ENCODE measurements around the gene ENO4.

ENO4 gene

DNA sequence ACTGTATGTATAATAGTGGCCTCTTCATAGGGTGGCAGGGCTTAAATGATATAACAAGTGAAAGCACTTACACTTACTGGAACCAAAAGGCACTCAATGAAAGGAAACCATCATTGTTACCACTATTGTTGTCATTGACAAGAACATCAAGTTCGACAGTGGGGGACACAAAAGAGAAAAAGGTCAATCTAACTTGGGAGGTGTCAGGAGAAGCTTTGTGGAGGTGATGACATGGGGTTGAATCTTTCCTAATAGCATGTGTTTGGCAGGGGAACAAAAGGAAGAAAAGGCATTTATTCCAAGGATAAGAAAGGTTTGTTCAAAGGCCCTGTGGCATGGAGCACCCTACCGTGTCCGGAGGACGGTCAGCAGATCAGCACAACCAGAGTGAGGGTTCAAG lies 18.2 kb upstream of the ENO4 start:
- no peak for DNase-seq (ENCODE audit: low spot score)

- DNase-seq (ENCODE audit: low spot score): no peak
These were observed 17.5 kb upstream of the ENO4 start for GRCh38 chr10:116831790-116832189.

DNA sequence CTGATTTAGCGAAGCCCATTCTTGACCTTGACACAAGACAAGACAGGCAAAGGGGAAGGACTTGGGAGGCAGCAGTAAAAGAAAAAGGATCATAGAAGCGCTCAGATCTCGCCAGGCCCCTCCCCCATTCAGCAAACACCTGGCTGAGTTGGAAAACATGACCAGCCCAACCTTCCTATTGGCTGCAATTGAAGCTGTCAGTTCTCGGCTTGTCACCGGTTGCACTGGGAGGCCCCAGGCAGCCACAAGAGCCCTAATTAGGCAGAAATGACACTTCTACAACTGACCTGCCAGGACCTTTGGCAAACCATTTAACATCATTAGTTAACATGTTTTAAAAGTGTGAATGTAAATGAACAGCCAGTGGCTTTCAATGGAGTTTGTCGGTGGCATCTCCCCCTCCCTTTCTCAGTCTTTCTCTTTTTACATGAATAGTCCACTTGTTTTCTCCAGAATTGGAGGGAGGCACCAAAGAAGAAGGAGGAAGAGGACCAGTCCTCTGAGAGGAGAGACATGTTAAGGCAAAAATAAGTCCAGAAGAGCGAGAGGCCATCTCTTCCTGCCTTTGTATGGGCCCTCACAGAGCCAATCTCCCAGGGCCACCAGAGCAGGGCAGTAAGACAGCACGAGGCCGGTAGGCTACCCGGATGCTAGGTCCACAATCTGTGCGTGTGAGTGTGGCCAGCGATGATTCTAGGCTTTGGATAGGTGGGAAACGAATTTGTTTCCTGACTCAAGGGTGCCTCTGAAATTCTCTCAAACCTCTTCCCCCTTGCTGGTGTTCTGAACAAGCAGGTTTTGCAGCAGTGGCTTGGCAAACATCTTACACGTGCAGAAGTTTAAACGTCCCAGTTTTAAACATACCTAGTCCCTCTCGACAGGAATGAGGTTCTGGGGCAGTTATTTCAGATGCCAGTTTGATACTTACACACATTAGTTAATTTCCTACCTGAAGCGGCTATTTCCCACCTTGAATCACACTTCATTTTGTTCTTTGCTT lies 15.0 kb upstream of the ENO4 start:
- DNase-seq (ENCODE audit: low spot score): no peak

DNA sequence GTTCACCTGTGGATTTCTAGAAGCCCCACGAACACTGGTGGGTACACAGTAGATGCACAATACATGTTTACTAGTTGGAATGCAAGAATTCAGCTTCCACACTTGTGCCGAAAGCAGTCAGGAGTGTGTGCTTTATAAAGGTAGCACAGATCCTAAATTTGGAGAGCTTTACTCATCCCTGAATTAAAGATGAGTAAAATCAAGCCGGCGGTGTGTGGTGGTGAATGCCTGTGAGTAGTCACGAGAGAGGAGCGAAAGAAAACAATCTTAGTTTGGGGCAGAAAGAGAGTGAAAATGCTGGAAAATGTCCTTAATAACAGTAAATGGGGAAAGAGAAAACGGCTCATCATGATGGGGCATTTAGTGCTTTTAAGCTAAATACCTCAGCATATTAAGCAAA lies 13.6 kb upstream of the ENO4 start:
- DNase-seq (ENCODE audit: low spot score): no peak

- DNase-seq (ENCODE audit: low spot score): no peak
These were observed 13.2 kb upstream of the ENO4 start for GRCh38 chr10:116836083-116836482.

DNA sequence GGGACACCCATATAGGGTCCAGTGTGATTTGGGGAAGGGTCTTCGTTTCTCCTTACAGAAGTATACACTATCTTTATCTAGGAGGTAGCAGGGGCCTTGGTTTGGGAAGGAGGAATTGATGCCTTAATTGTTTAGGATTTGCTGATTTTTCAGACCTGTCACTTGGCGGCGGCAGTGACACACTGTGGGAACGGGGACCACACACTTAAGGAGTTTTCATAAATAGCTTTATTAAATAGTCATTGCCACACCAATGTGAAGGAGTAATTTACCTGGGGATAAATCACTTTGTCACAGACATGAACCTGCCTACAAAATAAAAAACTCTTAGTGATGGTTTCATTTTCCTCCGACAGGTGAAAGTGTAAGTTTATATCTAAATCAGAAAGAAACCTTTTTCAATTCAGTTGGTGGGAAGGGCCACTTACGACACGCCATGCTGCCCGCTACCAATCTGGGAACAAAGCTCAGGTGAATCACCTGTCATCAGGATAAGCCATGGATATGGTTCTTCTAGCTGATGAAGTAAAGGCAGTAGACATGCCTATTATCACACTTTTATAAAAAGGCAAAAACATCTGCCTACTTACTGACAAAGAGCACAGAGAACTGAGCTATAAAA lies 12.3 kb upstream of the ENO4 start:
- DNase-seq (ENCODE audit: low spot score): no peak

DNA sequence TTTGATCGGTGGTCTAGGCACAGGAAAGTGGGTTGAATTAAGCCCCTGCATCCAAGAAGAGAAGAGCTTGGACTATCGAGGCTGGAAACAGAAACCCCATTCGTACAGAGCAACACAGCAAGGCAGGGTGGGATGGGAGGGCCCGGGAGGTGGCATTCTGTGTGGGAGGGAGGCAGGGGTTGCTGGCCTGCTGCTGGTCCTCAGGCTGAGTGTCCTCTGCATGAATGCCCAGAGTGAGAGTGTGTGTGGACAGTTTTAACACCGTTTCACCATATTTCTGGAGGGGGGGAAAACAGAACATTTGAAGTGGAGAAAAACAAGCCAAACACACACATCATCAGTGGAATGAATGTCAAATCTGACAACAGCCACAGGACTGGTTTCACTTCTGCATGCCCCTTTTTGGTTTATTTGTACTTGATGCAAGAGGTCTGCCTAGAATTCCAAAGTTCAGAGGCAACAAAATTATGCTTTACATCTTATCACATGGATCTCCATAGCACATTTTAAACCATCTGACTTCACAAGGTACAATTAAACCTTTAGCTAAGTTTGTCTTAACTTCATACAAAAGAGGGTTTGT lies 11.1 kb upstream of the ENO4 start:
- DNase-seq (ENCODE audit: low spot score): peak; percentile 21

- no peak for DNase-seq (ENCODE audit: low spot score)
These were observed 8.8 kb upstream of the ENO4 start for GRCh38 chr10:116840389-116841075.

DNA sequence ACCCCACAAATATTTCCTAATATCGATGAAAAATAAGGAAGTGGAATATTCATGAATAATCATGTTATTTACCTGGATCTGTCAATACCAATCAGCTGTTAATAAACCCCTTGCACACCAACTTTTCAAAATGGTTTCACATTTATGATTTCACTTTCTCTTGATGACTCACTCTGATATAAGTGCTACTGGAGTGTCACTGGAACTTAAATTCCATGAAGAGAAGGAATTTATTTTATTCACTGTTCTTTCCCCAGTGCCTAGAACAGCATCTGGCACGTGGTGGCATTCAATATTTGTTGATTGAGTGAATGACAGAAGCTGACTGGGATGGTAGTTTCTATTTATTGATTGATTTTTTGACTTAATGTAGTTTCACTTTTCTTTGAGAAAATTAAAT lies 3.5 kb upstream of the ENO4 start:
- no peak for DNase-seq (ENCODE audit: low spot score)

- DNase-seq (ENCODE audit: low spot score): no peak
These were observed 1.0 kb upstream of the ENO4 start for GRCh38 chr10:116848032-116848943.

DNA sequence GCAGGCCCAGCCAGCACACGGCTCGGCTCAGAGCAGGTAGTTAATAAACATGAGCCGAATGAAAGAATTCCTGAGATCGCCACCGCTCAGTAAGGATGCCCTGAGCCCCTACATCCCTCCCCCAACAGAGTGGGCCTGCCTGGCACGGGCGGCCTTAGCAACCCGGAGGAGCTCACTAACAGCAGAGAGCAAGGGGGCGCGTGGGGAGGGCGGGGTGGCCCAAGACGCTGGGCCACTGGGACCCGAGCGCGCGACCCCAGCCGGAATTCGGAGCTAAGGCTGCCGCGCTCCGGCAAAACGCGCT lies 403 bp upstream of the ENO4 start:
- no peak for DNase-seq (ENCODE audit: low spot score)

DNA sequence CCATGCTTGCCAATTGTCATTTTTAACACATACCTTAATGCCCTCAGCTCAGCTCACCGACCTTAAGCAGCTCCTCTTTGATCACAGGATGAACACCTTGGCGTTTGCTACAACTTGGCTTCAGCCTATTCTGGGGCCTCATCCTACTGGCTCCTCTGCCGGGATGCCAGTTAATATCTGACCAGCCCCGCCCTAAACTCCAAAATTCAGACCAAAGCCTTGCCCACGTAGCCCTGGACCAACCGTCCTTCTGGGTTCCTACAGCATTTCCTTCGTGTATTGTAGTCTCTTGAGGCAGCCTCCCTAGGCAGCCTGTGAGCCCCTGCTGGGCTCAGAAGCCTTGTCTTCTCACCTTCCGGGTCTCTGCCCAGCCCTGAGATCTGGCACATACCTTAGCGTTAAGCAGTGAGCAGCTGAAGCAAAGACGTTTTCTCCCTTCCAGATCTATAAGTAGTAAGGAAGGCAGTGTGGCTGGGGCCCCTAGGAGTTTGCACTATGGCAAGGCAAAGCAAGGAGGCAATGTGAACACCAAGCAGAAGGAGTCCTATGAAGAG lies 836 bp downstream of the ENO4 start:
- DNase-seq (ENCODE audit: low spot score): no peak

DNA sequence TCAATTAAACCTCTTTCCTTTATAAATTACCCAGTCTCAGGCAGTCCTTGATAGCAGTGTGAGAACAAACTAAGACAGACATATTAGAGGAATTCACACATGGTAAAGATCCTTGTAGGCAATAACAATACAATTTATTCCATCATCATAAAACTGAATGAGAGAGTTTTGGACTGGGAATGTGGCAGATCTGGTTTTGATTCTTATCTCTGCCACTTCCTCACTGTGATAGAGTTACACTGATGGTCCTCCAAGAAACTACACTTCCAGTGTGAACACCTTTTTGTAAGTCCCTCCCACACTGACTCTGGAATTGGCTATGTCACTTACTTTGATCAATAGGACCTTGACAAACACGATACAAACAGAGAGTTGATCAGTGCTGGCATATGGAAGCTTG lies 2.9 kb downstream of the ENO4 start:
- DNase-seq (ENCODE audit: low spot score): no peak

DNA sequence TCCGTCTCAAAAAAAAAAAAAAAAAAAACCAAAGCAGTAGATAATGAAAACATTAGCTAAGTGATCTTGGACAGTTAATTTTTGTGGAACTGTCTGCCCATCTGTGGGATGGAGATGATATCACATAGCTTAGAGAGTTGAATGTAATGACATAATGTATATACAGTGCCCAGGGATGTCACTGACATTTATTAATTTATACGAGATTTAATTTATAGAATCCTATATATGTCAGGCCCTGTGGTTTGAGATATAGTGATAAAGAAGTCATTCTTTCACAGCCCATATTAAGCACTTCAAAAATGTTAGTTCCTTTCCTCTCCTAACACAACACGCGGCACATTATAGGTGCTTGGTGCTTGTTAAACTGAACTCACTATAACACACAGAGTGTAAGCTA lies 4.0 kb downstream of the ENO4 start:
- no peak for DNase-seq (ENCODE audit: low spot score)

DNA sequence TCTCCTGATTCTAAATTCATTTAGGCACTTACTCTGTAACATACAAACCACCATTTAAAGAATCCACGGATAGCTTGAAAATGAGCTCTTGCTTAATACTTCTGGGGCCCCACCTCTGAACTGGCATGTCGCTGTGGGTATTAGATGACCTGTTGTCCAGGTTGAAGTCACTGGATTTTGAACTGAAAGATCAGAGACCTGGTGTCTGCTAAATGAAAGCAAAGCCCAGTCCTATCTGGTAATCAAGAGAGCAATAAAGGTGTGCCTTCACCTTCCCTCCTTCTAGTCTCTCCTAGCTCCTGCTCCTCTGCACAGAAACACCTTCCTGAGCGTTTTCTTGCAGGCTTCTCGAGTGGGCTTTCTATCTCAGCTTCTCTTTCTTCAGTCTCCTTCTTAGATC lies 4.4 kb downstream of the ENO4 start:
- no peak for DNase-seq (ENCODE audit: low spot score)

GRCh38 chr10:116857156-116857555 lies 7.9 kb downstream of the ENO4 start:
- DNase-seq (ENCODE audit: low spot score): no peak

DNA sequence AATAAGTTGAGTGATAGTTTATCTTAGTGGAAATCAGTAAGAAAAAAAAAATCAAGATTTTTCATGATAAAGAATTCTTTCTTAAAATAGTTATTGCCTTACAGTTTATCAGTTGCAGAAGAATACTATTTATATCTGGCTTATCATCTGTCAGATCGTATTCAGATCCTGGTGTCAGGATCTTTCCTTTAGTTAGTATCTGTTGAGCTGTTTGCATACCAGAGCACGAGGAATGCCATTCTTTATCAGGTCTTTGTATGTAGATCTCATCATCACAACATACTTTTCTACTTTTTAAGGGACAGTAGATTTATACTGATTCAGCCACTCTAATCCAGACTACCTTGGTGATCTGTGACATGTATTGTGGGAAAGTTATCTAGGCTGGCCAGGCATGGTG lies 12.5 kb downstream of the ENO4 start:
- no peak for DNase-seq (ENCODE audit: low spot score)

- no peak for DNase-seq (ENCODE audit: low spot score)
These were observed 15.1 kb downstream of the ENO4 start for GRCh38 chr10:116864436-116864835.

DNA sequence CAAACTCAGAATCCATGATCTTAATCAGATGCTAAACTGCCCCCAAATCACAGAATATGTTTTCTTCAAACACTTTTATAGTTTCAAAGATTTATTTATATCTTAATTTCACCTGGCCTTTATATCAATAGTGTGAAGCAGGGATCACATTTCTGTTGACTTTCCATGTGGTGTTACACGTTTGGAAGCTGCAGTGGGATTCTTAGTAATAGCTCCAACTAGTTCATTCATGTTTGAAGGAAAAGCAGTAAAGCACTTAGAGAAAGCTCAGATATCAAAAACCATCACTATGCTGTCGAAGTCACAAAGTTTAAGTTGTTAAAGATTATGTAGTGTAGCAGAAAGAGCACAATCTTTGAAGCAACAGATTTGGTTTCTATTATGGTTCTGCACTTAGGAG lies 16.8 kb downstream of the ENO4 start:
- DNase-seq (ENCODE audit: low spot score): no peak

DNA sequence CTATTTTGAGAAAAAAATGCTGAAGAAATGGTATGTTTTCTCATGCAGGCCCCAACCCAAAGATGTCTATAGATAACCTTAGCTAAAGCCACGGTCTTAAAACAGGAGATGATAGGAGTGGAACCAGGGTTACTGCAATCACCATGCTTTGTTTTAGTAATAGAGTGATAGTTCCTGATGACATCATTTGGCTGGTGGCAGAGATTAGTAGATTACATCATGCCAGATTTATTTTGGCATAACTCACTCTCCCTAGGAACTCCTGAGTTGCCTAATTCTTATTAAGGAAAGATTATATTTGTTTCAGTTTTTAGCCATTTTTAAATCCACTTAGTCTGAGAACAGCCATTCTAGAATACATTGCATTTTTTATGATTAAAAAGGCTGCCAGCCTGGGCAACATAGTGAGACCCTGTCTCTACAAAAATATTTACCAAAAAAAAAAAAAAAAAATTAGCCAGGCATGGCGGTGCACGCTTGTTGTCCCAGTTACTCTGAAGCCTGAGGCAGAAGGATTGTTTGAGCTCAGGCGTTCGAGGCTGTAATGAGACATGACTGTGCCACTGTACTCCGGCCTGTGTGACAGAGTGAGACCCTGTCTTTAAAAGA lies 17.8 kb downstream of the ENO4 start:
- no peak for DNase-seq (ENCODE audit: low spot score)

DNA sequence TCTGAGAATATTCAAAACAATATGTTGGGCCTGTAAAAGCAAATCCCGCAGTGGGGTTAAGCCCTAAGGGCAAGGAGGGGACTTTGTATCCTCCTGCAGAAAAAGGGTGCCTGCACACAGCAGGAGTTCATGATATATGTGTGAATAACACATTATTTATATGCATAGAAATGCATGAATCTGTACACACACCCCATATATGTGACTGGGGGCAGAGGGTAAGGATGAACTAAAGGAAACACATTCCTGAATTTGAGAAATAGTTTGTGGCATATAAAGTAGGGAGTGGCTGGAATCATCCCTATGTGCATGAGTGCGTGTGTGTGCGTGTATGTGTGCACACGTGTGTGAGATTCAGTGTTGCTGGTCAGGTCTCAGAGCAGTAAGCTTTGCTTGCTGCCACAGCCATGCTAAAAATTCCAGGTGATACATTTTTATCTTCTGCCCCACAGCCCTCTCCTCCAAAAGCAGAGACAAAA lies 18.9 kb downstream of the ENO4 start:
- DNase-seq (ENCODE audit: low spot score): no peak
